Measurements from ENCODE around the gene LGALS9B.
"Not testable (repeated sequence)": the region's sequence is repeated elsewhere in the genome, so short reads cannot be mapped to it uniquely, and the experiment has no call there.

LGALS9B gene

DNA sequence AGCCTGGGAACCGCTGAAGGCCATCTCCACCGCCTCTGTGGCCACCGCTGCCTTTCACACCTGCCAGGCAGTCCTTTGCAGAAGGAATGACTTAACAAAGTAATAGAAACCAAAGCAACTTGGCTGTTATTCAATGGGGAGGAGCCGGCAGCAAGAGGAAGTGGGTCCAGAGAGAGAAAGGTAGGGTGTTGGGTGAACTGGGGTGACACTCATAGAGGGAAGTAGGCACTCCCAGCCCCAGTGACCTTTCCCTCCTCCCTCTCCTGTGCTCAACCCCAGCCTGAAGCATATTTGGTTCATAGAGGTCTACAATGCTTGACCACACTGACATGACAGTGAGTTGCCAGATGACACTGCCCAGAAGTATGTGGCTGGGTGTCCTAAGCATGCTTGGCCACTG lies at the start of gene LGALS9B:
Gene LGALS9B (minus strand): TSS at position 93 of the 400 bp plus-strand sequence. CDS start 69 bp downstream, at position 24.
- DNase-seq, result not testable (repeated sequence)

DNA sequence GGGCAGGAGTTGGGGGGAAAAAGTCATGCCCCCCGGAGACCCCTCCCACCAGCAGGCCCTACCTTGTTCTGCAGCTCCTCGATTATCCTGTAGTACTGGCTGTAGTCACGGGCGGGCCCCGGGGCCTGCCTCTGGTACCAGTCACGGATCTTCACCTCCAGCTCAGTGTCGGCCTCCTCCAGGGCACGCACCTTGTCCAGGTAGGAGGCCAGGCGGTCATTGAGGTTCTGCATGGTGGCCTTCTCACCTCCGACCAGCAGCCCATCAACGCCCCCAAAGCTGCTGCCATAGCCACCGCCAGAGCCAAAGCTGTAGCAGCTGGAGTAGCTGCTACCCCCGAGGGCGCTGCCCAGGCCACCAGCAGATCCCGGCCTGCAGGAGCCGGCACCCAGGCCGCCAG lies 49.6 kb upstream of the LGALS9B start:
- DNase-seq, result not testable (repeated sequence)

GRCh38 chr17:20515099-20515498 lies 47.8 kb upstream of the LGALS9B start:
- not testable (repeated sequence) for DNase-seq

GRCh38 chr17:20513539-20513938 lies 46.2 kb upstream of the LGALS9B start:
- not testable (repeated sequence) for DNase-seq

- not testable (repeated sequence) for DNase-seq
These were observed 45.0 kb upstream of the LGALS9B start for GRCh38 chr17:20512378-20512777.

GRCh38 chr17:20511778-20512177 lies 44.4 kb upstream of the LGALS9B start:
- not testable (repeated sequence) for DNase-seq

DNA sequence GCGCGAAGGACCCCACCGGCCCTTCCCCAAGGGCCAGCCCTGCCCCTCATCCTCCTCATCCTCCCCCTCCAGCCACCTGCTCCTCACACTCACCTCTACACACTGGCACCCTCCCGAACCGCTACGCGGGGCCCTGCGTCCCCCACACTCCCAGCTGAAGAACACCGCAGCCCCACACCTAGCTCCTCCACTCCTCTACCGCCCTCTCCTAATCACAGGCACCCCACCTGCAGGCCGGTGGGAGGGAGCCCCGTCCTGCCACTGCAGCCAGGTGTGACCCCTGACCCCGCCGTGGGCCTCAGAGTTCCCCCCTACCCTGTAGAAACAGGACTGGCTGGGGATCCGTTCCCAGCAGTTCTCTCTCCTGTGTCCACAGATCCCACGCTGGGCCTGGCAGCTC lies 38.0 kb upstream of the LGALS9B start:
- DNase-seq, result not testable (repeated sequence)

DNA sequence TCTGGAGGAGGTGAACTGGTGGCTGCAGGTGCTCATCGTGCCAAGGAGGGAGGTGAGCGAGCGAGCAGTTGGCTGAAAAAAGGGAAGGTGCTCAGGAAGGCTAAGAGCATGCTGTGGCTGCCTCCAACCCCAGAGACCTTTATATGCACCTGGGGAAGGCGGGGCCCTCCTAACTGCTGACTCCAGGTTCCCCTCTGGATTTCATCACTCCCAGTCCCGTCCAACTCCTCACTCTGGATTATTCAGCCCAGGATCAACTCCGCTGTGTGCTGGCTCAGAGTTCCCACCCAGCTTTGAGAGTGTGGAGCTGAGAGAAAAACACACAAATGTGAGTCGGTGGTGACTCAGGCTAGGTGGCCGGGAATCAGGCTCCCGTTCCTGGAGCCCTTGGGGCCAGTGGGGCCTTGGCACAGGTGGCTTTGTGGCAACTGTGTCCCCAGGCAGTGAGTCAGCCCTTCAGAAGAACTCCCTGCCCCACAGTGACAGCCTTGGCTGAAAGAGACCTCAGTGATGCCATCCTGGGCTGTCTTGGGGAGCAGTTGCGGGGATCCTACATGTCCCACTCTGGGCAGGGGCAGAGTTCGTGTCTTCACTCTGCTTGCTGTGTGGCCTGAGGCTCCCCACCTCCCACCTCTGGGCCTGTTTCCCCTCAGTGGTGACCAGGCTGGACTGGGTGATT lies 37.2 kb upstream of the LGALS9B start:
- not testable (repeated sequence) for DNase-seq

- DNase-seq, result not testable (repeated sequence)
These were observed 34.6 kb upstream of the LGALS9B start for GRCh38 chr17:20501896-20502295.

- DNase-seq, result not testable (repeated sequence)
These were observed 33.0 kb upstream of the LGALS9B start for GRCh38 chr17:20500346-20500745.

DNA sequence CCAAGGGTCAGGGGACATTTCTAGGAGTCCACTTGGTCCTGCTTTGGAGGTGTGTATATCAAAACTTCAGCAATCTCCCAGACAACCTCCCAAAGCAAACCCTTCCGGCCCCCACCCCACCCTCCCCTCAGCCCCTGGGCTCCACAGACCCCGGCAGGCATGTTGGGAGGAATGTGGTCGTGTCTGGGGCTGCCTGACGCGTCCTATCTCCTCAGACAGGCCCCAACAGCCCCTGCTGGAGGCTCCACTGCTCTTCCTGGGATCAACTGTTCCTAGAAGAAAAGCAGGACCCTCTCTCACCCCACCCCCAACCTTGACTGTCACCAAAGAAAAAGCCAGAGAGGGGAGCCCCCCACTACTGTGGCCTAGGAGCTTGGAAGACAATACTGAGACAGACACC lies 28.1 kb upstream of the LGALS9B start:
- DNase-seq, result not testable (repeated sequence)

- DNase-seq, result not testable (repeated sequence)
These were observed 27.4 kb upstream of the LGALS9B start for GRCh38 chr17:20494735-20495134.

GRCh38 chr17:20494147-20494546 lies 26.8 kb upstream of the LGALS9B start:
- not testable (repeated sequence) for DNase-seq

- DNase-seq, result not testable (repeated sequence)
These were observed 25.6 kb upstream of the LGALS9B start for GRCh38 chr17:20492971-20493370.

GRCh38 chr17:20492099-20492498 lies 24.8 kb upstream of the LGALS9B start:
- not testable (repeated sequence) for DNase-seq

DNA sequence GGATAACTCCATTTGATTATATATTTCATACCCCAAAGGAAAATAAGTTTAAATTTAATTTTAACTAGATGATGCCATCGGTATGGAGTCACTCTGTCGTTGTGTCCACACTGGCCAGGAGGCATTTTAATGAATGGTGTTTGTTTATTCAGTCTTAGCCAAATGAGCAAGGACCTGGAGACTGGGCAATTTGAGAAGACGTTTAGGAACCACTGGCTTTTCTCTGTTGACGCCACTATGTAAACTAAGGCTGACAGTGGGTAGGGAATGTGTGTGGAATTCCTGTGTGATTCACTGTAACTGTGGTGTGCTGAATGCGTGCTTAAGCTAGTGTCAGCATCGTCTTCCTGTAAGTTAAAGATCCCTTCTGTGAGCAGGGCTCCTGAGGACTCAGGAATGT lies 17.6 kb upstream of the LGALS9B start:
- DNase-seq, result not testable (repeated sequence)

- DNase-seq, result not testable (repeated sequence)
These were observed 12.7 kb upstream of the LGALS9B start for GRCh38 chr17:20479889-20480591.

- DNase-seq, result not testable (repeated sequence)
These were observed 10.2 kb upstream of the LGALS9B start for GRCh38 chr17:20477398-20478071.

DNA sequence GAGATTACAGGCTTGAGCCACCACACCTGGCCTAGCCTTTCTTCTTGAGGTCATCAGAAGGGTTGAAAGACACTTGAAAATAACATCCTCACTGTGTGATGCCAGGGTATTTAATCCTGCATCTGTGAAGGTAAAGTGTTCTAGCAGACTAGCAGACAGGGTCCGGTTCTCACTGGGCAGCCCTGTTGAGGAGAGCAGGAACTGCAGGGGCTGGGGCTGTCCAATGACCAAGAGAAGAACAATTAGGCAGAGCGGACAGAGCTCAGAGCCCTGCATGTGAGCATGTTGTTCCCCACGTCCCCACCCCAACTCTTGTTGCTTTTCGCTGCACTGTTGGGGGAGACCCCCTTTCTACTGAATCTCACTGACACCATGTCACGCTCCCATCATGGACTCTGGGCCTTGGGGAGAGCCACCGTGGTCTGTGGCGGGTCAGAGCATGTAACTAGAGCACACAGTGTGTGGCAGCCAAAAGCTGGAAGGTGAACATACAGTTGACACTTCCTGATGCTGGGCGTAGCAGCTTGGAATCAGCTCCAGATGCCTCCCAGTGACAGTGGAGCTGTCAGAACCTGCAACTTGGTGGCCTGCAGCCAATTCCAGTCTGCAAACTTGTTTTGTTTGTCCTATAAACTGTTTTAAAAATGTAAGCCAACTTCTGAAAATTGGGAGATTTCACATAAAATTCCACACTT lies 7.9 kb upstream of the LGALS9B start:
- DNase-seq, result not testable (repeated sequence)

DNA sequence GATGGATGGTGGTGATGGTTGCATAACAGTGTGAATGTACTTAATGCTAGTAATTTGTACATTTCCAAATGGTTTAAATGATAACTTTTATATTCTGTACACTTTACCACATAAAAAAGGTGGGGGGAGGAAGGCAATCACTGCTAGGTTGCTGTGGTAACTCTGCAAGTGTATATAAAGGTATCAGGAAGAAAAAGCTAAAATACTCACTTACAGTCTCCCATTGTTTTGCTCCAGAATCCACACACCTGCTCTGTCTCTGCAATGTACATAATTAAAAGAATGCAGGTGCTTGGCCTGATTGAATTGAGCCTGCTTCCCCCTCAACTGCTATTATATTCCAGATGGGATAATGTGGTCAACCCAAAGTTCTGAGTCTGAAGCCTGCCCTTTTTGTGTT lies 6.7 kb upstream of the LGALS9B start:
- DNase-seq, result not testable (repeated sequence)

DNA sequence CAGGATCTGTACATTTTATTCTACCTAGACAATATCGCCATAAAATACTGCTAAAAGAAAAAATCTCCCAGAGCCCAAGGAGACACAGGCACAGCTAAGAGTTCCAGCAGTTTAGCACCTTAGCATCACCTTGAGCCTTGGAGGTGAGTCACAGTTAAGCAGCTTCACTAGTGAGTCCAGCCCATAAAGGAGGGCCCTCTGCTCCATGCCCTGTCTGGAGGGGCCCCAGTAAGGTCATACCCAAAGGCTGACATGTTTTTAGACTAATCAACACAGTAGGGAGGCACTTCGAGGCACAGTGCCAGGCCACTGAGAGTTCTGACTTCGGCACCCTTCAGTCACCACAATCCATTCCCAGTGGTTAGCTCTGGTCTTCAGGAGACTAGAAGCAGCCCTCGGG lies 2.6 kb upstream of the LGALS9B start:
- DNase-seq, result not testable (repeated sequence)

DNA sequence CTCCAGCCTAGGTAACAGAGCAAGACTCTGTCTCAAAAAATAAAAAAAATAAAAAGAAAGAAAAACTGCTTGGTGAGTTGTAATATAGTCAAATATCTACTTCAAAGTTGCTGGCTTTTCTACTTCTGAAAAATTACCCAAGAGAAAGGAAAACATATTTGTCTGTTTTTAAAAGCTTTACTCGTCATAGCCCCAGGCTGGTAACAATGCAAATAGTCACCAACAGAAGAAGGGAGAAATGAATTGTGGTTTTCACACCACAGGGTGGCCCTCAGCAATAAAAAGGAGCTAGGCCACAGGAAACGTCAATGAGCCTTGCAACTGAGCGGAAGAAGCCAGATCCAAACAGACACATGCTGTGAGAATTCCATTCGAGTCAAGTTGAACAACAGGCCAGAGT lies 1.8 kb upstream of the LGALS9B start:
- not testable (repeated sequence) for DNase-seq

- not testable (repeated sequence) for DNase-seq
These were observed 340 bp downstream of the LGALS9B start for GRCh38 chr17:20466999-20467398.

All from CD4-positive, alpha-beta T cell treated with Interleukin-4 for 1 hour (primary cell).